Esophagus muscularis mucosa (tissue), 3 donors: ENCODE data around the gene SPON1.

Experiments used
- POLR2A ChIP-seq: fragments of 450-650 bp; IDR thresholded peaks from one replicate; pipeline ENCODE4 v1.6.1; 2017; ENCODE audit warnings: antibody characterized with exemption, moderate library complexity, mild to moderate bottlenecking, low read depth
- POLR2AphosphoS5 ChIP-seq, 2 donors: sonication (generic); formaldehyde crosslinking; IDR thresholded peaks; one replicate each; pipeline ENCODE4 v1.6.1; 2017; ENCODE audit warnings: antibody characterized with exemption in 2 of 2
- TF ChIP-seq, protein P1 (sequence below), 3 experiments: fragments of 200-600 bp in 2 of 3; fragments of 450-650 bp in 1 of 3; sonication (generic) in 2 of 3; IDR thresholded peaks; one replicate each; pipeline ENCODE4 v1.5.1; 2017 to 2019; ENCODE audit warnings: antibody characterized with exemption in 3 of 3, mild to moderate bottlenecking in 2 of 3, moderate library complexity in 1 of 3

DNA sequence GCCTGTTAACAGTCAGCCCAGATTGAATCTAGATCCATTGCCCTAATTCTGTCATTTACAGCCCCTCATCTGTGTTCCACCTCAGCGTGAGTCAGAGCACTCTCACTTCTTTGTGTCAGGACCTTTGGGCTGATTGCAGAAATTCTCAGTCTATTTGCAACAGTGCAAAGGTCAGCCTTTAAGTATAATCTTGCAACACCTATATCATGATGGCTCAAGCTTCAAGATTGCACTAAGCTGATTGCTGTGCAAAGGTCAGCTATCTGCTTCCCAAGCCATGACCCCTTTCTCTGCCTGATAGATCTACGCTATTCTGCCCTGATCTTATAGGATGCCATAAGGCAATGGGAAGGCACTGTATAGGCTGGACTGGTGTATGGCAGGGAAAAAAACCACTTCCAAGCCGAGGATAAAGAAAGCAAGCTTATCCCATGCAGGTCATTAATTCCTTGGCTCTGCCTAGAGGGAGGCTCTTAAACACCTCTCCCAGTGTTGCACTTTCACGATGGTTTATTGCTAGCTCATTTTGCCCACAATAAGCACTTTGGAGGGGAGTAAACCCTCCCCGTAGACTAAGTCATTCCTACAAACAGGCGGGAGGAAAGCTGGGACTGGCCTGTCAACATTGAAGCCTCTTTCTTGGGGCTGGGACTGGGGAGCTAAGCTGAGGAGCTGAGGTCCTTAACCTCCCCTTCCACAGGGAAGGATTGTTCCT lies 295.9 kb downstream of the SPON1 start:
- TF ChIP-seq, protein P1, sequence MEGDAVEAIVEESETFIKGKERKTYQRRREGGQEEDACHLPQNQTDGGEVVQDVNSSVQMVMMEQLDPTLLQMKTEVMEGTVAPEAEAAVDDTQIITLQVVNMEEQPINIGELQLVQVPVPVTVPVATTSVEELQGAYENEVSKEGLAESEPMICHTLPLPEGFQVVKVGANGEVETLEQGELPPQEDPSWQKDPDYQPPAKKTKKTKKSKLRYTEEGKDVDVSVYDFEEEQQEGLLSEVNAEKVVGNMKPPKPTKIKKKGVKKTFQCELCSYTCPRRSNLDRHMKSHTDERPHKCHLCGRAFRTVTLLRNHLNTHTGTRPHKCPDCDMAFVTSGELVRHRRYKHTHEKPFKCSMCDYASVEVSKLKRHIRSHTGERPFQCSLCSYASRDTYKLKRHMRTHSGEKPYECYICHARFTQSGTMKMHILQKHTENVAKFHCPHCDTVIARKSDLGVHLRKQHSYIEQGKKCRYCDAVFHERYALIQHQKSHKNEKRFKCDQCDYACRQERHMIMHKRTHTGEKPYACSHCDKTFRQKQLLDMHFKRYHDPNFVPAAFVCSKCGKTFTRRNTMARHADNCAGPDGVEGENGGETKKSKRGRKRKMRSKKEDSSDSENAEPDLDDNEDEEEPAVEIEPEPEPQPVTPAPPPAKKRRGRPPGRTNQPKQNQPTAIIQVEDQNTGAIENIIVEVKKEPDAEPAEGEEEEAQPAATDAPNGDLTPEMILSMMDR (IDR thresholded peaks at IDR 0.05): no peak
- TF ChIP-seq POLR2A: no peak
- TF ChIP-seq POLR2AphosphoS5 (IDR thresholded peaks at IDR 0.05): no peak
